ENCODE data around the gene B4GALT7.

- TF ChIP-seq CTCF (IDR thresholded peaks at IDR 0.05; ENCODE audit: poor library complexity, severe bottlenecking) (no peak), EZH2 (IDR thresholded peaks at IDR 0.05; ENCODE audit: borderline replicate concordance, insufficient read depth, low read length, poor library complexity, severe bottlenecking) (no peak), POLR2AphosphoS5 (IDR thresholded peaks at IDR 0.05) (no peak), RAD21 (conservative IDR thresholded peaks at IDR 0.05) (no peak), TAF1 (IDR thresholded peaks at IDR 0.05; ENCODE audit: low read depth) (no peak), REST (IDR thresholded peaks at IDR 0.05; ENCODE audit: borderline replicate concordance) (no peak), EP300 (conservative IDR thresholded peaks at IDR 0.05; ENCODE audit: poor library complexity, severe bottlenecking) (no peak), MXI1 (conservative IDR thresholded peaks at IDR 0.05; ENCODE audit: poor library complexity, severe bottlenecking) (no peak)
Measured at GRCh38 chr5:177557041-177557647, 42.8 kb upstream of the B4GALT7 start.
